HepG2 (cell line): ENCODE measurements around the gene ZNF169. TPM values are rescaled to one million over a fixed set of nuclear protein-coding genes. Genes with fewer than 3 reads are reported as not detected.

ENCODE experiments used
- ATAC-seq: fragments of 200-7000 bp; cut with Tn5 transposase; 3 replicates; pipeline ENCODE4 v1.9.1; 2020; ENCODE audit warnings: mild to moderate bottlenecking, moderate library complexity
- BruUV-seq: library from RNA; stranded (reverse); fragments of 400-500 nt; replicated peaks from 2 replicates; lab custom pipeline; 2021; lab: Mats Ljungman, UMichigan
- CTCF ChIA-PET: fragments of 300-600 bp; formaldehyde crosslinking; extraction: SDS; loops from one replicate; lab custom pipeline; 2021; ENCODE audit warnings: low total read pairs, inconsistent platforms, low intra/inter-chr PET ratio; lab: Yijun Ruan, JAX
- POLR2A ChIA-PET: fragments of 350-600 bp; sonication (Branson Sonifier 250); formaldehyde crosslinking; loops from one replicate; lab custom pipeline; 2020; ENCODE audit warnings: antibody characterized with exemption, inconsistent platforms; lab: Yijun Ruan, JAX
- DNase-seq: peaks from one replicate; pipeline ENCODE4 v3.0.0-alpha.2; 2015; ENCODE audit warnings: low spot score
- FAIRE-seq: peaks from 3 replicates; lab custom pipeline; 2011; peaks lifted over from hg19 to GRCh38; lab: Jason Lieb, UNC
- H2AFZ ChIP-seq: one replicate; pipeline ENCODE4 v1.6.1; 2011; ENCODE audit warnings: low read length, inconsistent platforms
- H3K27ac ChIP-seq: fragments of 300-600 bp; 3 replicates; pipeline ENCODE4 v1.8.0; 2011; ENCODE audit warnings: mixed run types, mild to moderate bottlenecking, mixed read lengths, low read length, inconsistent platforms; ENCODE audit not compliant: insufficient read depth; ENCODE audit errors: extremely low read length
- H3K27me3 ChIP-seq, 2 experiments: fragments of 200-600 bp in 1 of 2; 2 replicates in 1 of 2; 3 replicates in 1 of 2; pipeline versions ENCODE4 v1.6.0 to v1.8.0; 2011; ENCODE audit warnings: low read length in 2 of 2, mild to moderate bottlenecking in 2 of 2, moderate library complexity in 2 of 2, inconsistent platforms in 1 of 2; ENCODE audit not compliant: insufficient read depth in 2 of 2, control insufficient read depth in 1 of 2
- H3K36me3 ChIP-seq, 2 experiments: fragments of 200-600 bp in 1 of 2; replicated peaks in 1 of 2; 2 replicates in 1 of 2; 3 replicates in 1 of 2; pipeline versions ENCODE4 v1.5.1 to v1.8.0; 2011; ENCODE audit warnings: low read length in 2 of 2, inconsistent platforms in 1 of 2; ENCODE audit not compliant: insufficient read depth in 2 of 2, control insufficient read depth in 1 of 2
- H3K4me1 ChIP-seq: 2 replicates; pipeline ENCODE4 v1.5.1; 2012; ENCODE audit warnings: low read length, inconsistent platforms; ENCODE audit not compliant: insufficient read depth
- H3K4me2 ChIP-seq: 2 replicates; pipeline ENCODE4 v1.6.0; 2011; ENCODE audit warnings: low read depth, low read length, inconsistent platforms
- H3K4me3 ChIP-seq, 3 experiments: fragments of 200-600 bp in 1 of 3; sonication (generic), shearing (Covaris generic) in 1 of 3; replicated peaks in 1 of 3; 2 replicates each; pipeline ENCODE4 v1.5.1; 2011 to 2016; ENCODE audit warnings: low read length in 3 of 3, inconsistent platforms in 2 of 3, low read depth in 2 of 3, mild to moderate bottlenecking in 2 of 3, control low read depth in 1 of 3, mixed read lengths in 1 of 3; ENCODE audit not compliant: insufficient read depth in 1 of 3
- H3K79me2 ChIP-seq: one replicate; pipeline ENCODE4 v1.6.1; 2011; ENCODE audit warnings: low read length, inconsistent platforms; ENCODE audit not compliant: insufficient read depth
- H3K9ac ChIP-seq: 2 replicates; pipeline ENCODE4 v1.6.0; 2011; ENCODE audit warnings: mild to moderate bottlenecking, low read depth, low read length, inconsistent platforms; ENCODE audit not compliant: insufficient read depth
- H3K9me3 ChIP-seq: 2 replicates; pipeline ENCODE4 v1.5.1; 2012; ENCODE audit warnings: mild to moderate bottlenecking, low read length
- H4K20me1 ChIP-seq: 2 replicates; pipeline ENCODE4 v1.6.0; 2011; ENCODE audit warnings: inconsistent platforms, mild to moderate bottlenecking, low read length, moderate library complexity; ENCODE audit not compliant: insufficient read depth
- ETV5 ChIP-seq: IDR thresholded peaks from 2 replicates; pipeline ENCODE4 v1.6.1; 2018; ENCODE audit warnings: missing biosample characterization, missing genetic modification reagents, inconsistent platforms, borderline replicate concordance
- MTA3 ChIP-seq: sonication (generic); formaldehyde crosslinking; IDR thresholded peaks from 2 replicates; pipeline ENCODE4 v1.4.0; 2020; ENCODE audit warnings: missing genetic modification reagents
- ZNF180 ChIP-seq: sonication (generic); formaldehyde crosslinking; IDR thresholded peaks from 2 replicates; pipeline ENCODE4 v1.4.0; 2020; ENCODE audit warnings: low read depth, missing genetic modification reagents, borderline replicate concordance
- in situ Hi-C: cut with HindIII; loops from 2 replicates; pipeline ENCODE4 v1.10.0; 2017; ENCODE audit warnings: low pct_unique_long_range_greater_than_20kb; ENCODE audit not compliant: extremely low pct_ligation_motif_present
- intact Hi-C: fragments of 100-400 bp; cut with micrococcal nuclease; formaldehyde crosslinking; loops from one replicate; pipeline ENCODE4 v1.10.0; 2022; ENCODE audit not compliant: unreplicated experiment
- polyA plus RNA-seq, 8 experiments: library from polyadenylated mRNA; depleted of rRNA in 3 of 8; stranded (reverse) in 7 of 8; unstranded in 1 of 8; fragments of >200 nt; fragmentation: Illumina TruSeq in 4 of 8; extraction: Trizol in 4 of 8; gene quantifications; 2 replicates each; pipeline versions ENCODE4 v1.2.1 to v1.2.3, GENCODE V29; 2011 to 2016; ENCODE audit warnings: low read depth in 4 of 8, missing spikeins in 1 of 8, mixed read lengths in 1 of 8; ENCODE audit not compliant: insufficient read depth in 1 of 8
- total RNA-seq, 5 experiments: library from RNA; depleted of rRNA; stranded (reverse); fragments of >200 nt; fragmentation: Illumina TruSeq; extraction: Trizol; gene quantifications; 2 replicates each; pipeline ENCODE4 v1.2.3, GENCODE V29; 2016; ENCODE audit warnings: low read depth in 1 of 5
- TF ChIP-seq, protein P1 (sequence below): sonication (generic); formaldehyde crosslinking; IDR thresholded peaks from one replicate; pipeline ENCODE4 v1.5.1; 2020; ENCODE audit warnings: mild to moderate bottlenecking, missing genetic modification reagents; ENCODE audit errors: not compliant biosample characterization

The ZNF169 gene
- total and polyA plus RNA-seq, 2 of the 13 experiments (the other 11 are each of a cell fraction or from before 2014, with no cell fraction given) = 2.1 to 6.3 TPM

DNA sequence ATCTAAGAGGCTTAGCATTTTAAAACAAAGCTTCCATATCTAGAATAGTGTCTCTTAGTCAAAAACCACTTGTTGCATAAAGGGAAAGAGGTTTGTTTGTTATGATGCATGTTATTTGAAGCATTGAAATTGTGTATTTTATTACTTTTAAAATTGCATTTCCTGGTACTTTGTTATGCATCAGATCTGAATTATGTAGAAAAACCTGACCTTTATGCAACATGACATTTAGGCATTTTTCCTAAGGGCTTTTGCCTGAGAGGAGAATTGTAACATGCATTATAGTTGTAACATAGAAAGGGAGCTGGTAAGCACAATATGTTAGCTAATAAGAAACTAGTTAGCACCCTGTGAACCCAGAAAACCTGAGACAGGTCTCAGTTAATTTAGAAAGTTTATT lies 22.0 kb downstream of the ZNF169 start:
- intact Hi-C loops = no loop called here

More for the DNA sequence above, 22.0 kb downstream of the ZNF169 start:
- Histone ChIP-seq H3K4me2 (no peak overlapping the region), H3K36me3 (no peaks in the 10 kb centered on the region; a peak in 1 of 5 replicates), H3K4me1 (peaks cover 18% of the 10 kb centered on the region), H3K9me3 (no peaks in the 10 kb centered on the region), H3K4me3 (no peak overlapping the region), H3K9ac (no peak overlapping the region), H3K79me2 (no peaks in the 10 kb centered on the region), H3K27ac (no peak overlapping the region)
- in situ Hi-C loops = no loop called here
- POLR2A ChIA-PET = no interaction called here
- no peak for ATAC-seq
- TF ChIP-seq ETV5 (no peak), ZNF180 (CRISPR knock-in tag) (no peak), MTA3 (CRISPR knock-in tag) (no peak)
- TF ChIP-seq, protein P1, sequence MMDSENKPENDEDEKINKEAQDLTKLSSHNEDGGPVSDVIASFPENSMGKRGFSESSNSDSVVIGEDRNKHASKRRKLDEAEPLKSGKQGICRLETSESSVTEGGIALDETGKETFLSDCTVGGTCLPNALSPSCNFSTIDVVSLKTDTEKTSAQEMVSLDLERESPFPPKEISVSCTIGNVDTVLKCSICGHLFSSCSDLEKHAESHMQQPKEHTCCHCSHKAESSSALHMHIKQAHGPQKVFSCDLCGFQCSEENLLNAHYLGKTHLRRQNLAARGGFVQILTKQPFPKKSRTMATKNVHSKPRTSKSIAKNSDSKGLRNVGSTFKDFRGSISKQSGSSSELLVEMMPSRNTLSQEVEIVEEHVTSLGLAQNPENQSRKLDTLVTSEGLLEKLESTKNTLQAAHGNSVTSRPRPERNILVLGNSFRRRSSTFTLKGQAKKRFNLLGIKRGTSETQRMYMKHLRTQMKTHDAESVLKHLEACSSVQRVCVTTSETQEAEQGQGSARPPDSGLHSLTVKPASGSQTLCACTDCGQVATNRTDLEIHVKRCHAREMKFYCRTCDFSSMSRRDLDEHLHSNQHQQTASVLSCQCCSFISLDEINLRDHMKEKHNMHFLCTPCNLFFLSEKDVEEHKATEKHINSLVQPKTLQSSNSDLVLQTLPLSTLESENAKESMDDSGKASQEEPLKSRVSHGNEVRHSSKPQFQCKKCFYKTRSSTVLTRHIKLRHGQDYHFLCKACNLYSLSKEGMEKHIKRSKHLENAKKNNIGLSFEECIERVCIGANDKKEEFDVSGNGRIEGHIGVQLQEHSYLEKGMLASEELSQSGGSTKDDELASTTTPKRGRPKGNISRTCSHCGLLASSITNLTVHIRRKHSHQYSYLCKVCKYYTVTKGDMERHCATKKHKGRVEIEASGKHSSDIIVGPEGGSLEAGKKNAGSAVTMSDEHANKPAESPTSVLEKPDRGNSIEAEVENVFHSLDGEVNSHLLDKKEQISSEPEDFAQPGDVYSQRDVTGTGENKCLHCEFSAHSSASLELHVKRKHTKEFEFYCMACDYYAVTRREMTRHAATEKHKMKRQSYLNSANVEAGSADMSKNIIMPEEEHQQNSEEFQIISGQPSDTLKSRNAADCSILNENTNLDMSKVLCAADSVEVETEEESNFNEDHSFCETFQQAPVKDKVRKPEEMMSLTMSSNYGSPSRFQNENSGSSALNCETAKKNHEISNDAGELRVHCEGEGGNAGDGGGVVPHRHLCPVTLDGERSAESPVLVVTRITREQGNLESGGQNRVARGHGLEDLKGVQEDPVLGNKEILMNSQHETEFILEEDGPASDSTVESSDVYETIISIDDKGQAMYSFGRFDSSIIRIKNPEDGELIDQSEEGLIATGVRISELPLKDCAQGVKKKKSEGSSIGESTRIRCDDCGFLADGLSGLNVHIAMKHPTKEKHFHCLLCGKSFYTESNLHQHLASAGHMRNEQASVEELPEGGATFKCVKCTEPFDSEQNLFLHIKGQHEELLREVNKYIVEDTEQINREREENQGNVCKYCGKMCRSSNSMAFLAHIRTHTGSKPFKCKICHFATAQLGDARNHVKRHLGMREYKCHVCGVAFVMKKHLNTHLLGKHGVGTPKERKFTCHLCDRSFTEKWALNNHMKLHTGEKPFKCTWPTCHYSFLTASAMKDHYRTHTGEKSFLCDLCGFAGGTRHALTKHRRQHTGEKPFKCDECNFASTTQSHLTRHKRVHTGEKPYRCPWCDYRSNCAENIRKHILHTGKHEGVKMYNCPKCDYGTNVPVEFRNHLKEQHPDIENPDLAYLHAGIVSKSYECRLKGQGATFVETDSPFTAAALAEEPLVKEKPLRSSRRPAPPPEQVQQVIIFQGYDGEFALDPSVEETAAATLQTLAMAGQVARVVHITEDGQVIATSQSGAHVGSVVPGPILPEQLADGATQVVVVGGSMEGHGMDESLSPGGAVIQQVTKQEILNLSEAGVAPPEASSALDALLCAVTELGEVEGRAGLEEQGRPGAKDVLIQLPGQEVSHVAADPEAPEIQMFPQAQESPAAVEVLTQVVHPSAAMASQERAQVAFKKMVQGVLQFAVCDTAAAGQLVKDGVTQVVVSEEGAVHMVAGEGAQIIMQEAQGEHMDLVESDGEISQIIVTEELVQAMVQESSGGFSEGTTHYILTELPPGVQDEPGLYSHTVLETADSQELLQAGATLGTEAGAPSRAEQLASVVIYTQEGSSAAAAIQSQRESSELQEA = no peak
- TF ChIP-seq, all 625 proteins: peak for 0
- Histone ChIP-seq H2AFZ (no peak overlapping the region), H4K20me1 (no peaks in the 10 kb centered on the region), H3K27me3 (no peaks in the 10 kb centered on the region)
- no TSS peak for BruUV-seq
- DNase-seq (no peak), FAIRE-seq (no peak)
- CTCF ChIA-PET = interaction anchor here (0.6 kb wide), 1 partner anchor 32 kb away, joined by 3 read pairs; no protein-coding TSS in a partner anchor
